ENCODE data around the gene YOD1.

- TF ChIP-seq MAX (IDR thresholded peaks at IDR 0.05) (no peak), EP300 (IDR thresholded peaks at IDR 0.05; ENCODE audit: borderline replicate concordance) (no peak), CEBPB (IDR thresholded peaks at IDR 0.05) (no peak), NFIC (IDR thresholded peaks at IDR 0.05) (no peak)
Observed at GRCh38 chr1:207021139-207021861, 29.7 kb downstream of the YOD1 start.
